ENCODE results near the gene NEDD8.
A peak's percentile ranks its signal among the peaks of the same experiment; 100 is the strongest.

Gene NEDD8

GRCh38 chr14:24198814-24199524, 33.2 kb downstream of the NEDD8 start:
- H3K4me3 ChIP-seq (IDR thresholded peaks at IDR 0.05; ENCODE audit: insufficient read depth, low read depth, low read length): no peak overlapping the region
- no peaks in the 10 kb centered on the region for H3K36me3 ChIP-seq (ENCODE audit: insufficient read depth)
- no peaks in the 10 kb centered on the region for H3K27me3 ChIP-seq (ENCODE audit: insufficient read depth, low read depth)
- H3K79me2 ChIP-seq (ENCODE audit: insufficient read depth, low read depth): no peaks in the 10 kb centered on the region; the same call in 1 of the 2 replicates
- H3K4me1 ChIP-seq (ENCODE audit: low read depth, poor library complexity, severe bottlenecking): peaks cover 9% of the 10 kb centered on the region
- H4K20me1 ChIP-seq (ENCODE audit: insufficient read depth): no peaks in the 10 kb centered on the region
- H3K4me2 ChIP-seq: no peak overlapping the region
- TF ChIP-seq CTCF (conservative IDR thresholded peaks at IDR 0.05; ENCODE audit: low read depth, low read length): no peak
- H3K27ac ChIP-seq: no peak overlapping the region
- no peak overlapping the region for H2AFZ ChIP-seq (ENCODE audit: low read depth)
- H3K9ac ChIP-seq: no peak overlapping the region

- H2AFZ ChIP-seq (ENCODE audit: low read depth): no peak overlapping the region
- no peaks in the 10 kb centered on the region; the same call in 1 of the 2 replicates for H3K79me2 ChIP-seq (ENCODE audit: insufficient read depth, low read depth)
Observed at GRCh38 chr14:24197056-24197450, 35.1 kb downstream of the NEDD8 start.

GRCh38 chr14:24196071-24197055, 35.8 kb downstream of the NEDD8 start:
- peak overlapping the region; percentile 94 for H3K27ac ChIP-seq
- H2AFZ ChIP-seq (ENCODE audit: low read depth): peak overlapping the region; percentile 81
- TF ChIP-seq CTCF (conservative IDR thresholded peaks at IDR 0.05; ENCODE audit: low read depth, low read length): no peak
- H3K4me3 ChIP-seq (IDR thresholded peaks at IDR 0.05; ENCODE audit: insufficient read depth, low read depth, low read length): peak overlapping the region; percentile 55
- no peaks in the 10 kb centered on the region for H4K20me1 ChIP-seq (ENCODE audit: insufficient read depth)
- no peaks in the 10 kb centered on the region for H3K27me3 ChIP-seq (ENCODE audit: insufficient read depth, low read depth)
- H3K36me3 ChIP-seq (ENCODE audit: insufficient read depth): no peaks in the 10 kb centered on the region
- peak overlapping the region; percentile 74 for H3K4me2 ChIP-seq
- peak overlapping the region; percentile 99 for H3K9ac ChIP-seq
- H3K4me1 ChIP-seq (ENCODE audit: low read depth, poor library complexity, severe bottlenecking): peaks cover 10% of the 10 kb centered on the region
- no peaks in the 10 kb centered on the region; the same call in 1 of the 2 replicates for H3K79me2 ChIP-seq (ENCODE audit: insufficient read depth, low read depth)

More at GRCh38 chr14:24197056-24197450, 35.1 kb downstream of the NEDD8 start:
- Histone ChIP-seq H3K4me1 (ENCODE audit: low read depth, poor library complexity, severe bottlenecking) (peaks cover 10% of the 10 kb centered on the region), H3K9ac (no peak overlapping the region), H3K27me3 (ENCODE audit: insufficient read depth, low read depth) (no peaks in the 10 kb centered on the region), H3K27ac (no peak overlapping the region), H3K4me3 (IDR thresholded peaks at IDR 0.05; ENCODE audit: insufficient read depth, low read depth, low read length) (no peak overlapping the region), H4K20me1 (ENCODE audit: insufficient read depth) (no peaks in the 10 kb centered on the region), H3K36me3 (ENCODE audit: insufficient read depth) (no peaks in the 10 kb centered on the region), H3K4me2 (no peak overlapping the region)
- TF ChIP-seq CTCF (conservative IDR thresholded peaks at IDR 0.05; ENCODE audit: low read depth, low read length): no peak

GRCh38 chr14:24195186-24196070, 36.7 kb downstream of the NEDD8 start, which contains the start of gene TM9SF1:
TSS of gene TM9SF1 (minus strand) at chr14:24195441. CDS start at chr14:24195019, 422 bp downstream.
- Histone ChIP-seq H3K79me2 (ENCODE audit: insufficient read depth, low read depth) (no peaks in the 10 kb centered on the region; the same call in 1 of the 2 replicates), H3K36me3 (ENCODE audit: insufficient read depth) (no peaks in the 10 kb centered on the region)

More at GRCh38 chr14:24195186-24196070, 36.7 kb downstream of the NEDD8 start, which contains the start of gene TM9SF1:
- peak within 1 kb of the TSS; percentile 55 for H3K4me3 ChIP-seq (IDR thresholded peaks at IDR 0.05; ENCODE audit: insufficient read depth, low read depth, low read length)
- peak within 1 kb of the TSS; percentile 81 for H2AFZ ChIP-seq (ENCODE audit: low read depth)
- H3K27ac ChIP-seq: peak within 1 kb of the TSS; percentile 94
- no peaks in the 10 kb centered on the region for H3K27me3 ChIP-seq (ENCODE audit: insufficient read depth, low read depth)
- H4K20me1 ChIP-seq (ENCODE audit: insufficient read depth): no peaks in the 10 kb centered on the region
- H3K4me1 ChIP-seq (ENCODE audit: low read depth, poor library complexity, severe bottlenecking): peaks cover 10% of the 10 kb centered on the region
- H3K4me2 ChIP-seq: peak within 1 kb of the TSS; percentile 74
- peak within 1 kb of the TSS; percentile 99 for H3K9ac ChIP-seq
- no peak for TF ChIP-seq CTCF (conservative IDR thresholded peaks at IDR 0.05; ENCODE audit: low read depth, low read length)
